HG02678 (cell line): ENCODE data around the gene MFN2.
"Not testable (repeated sequence)": the region's sequence is repeated elsewhere in the genome, so short reads cannot be mapped to it uniquely, and the experiment has no call there.

Experiments
- ATAC-seq: cut with Tn5 transposase; IDR thresholded peaks from one replicate; pipeline ENCODE4 v1.9.1; 2021; ENCODE audit warnings: mild to moderate bottlenecking, moderate library complexity; ENCODE audit not compliant: unreplicated experiment

Gene MFN2

DNA sequence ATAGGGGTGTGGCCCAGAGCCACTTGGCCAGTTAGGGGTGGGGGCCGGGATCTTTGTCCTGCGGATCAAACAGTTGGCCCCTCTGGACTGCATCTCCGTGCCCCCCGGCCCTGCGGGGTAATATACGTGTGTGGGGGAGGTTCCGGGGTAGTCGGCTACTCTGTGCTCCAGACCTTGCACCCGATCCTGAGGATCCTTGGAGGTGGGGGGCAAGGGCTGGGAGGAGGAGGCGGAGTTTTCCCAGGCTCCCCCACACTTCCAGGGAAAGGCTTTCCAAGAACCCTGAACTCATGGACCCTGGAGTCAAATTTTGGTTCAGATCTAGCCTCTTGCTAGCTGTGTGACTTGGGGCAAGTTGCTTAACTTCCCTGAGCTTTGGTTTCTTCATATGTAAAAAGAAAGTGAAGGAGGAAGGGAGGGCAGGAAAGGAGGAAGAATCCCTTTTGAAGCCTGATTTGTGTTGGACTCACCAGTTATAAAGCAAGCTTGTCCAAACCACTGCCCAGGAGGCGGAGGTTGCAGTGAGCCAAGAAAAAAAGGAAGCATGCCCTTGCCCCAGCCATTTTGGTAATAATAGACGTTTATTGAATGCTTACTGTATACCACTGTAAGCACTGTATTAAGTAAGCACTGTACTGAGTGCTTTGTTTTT lies 39.7 kb downstream of the MFN2 start:
- no peak for ATAC-seq

DNA sequence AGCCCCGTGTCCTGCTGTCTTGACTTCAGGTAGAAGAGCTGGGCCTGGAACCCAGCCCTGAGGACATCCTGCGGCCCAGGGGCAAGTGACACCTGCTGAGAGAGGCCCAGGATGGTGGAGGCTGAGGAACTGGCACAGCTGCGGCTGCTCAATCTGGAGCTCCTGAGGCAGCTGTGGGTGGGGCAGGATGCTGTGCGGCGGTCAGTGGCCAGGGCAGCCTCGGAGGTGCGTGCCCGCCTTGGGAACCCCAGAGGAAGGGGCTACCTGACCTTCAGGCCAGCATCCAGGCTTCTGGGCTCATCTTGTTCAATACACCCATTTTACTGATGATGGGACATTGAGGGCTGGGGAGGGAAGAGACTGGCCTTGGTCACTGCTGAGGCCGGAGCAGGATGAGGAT lies 41.4 kb downstream of the MFN2 start:
- no peak for ATAC-seq

DNA sequence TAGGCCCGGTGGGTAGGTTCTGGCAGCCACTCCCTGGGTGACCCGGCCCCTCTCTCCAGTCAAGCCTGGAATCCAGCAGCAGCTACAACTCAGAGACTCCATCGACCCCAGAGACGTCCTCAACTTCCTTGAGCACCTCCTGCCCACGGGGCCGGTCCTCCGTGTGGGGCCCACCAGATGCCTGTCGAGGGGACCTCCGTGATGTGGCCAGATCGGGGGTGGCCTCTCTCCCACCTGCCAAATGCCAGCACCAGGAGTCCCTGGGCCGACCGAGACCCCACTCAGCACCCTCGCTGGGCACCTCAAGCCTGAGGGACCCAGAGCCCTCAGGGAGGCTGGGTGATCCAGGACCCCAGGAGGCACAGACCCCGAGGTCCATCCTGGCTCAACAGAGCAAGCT lies 41.8 kb downstream of the MFN2 start:
- ATAC-seq, result no peak

DNA sequence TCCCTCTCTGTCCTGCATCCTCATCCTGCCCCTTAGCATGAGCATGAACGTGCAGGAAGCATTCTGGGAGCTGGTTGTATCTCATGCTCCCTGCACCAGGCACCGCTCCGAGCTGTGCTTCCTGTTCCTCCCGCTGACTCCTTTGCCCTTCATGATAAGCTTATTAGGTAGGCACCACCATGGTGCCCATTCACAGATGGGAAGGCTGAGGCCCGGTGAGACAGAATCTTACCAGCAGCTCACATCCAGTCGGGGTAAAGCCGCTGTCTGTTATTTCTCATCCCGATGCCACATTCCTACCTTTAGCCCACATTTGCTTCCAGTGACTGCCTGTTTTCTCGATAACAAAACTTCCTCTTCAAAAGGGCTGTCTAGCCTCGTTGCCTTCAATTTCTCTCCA lies 46.3 kb downstream of the MFN2 start:
- ATAC-seq, result no peak

DNA sequence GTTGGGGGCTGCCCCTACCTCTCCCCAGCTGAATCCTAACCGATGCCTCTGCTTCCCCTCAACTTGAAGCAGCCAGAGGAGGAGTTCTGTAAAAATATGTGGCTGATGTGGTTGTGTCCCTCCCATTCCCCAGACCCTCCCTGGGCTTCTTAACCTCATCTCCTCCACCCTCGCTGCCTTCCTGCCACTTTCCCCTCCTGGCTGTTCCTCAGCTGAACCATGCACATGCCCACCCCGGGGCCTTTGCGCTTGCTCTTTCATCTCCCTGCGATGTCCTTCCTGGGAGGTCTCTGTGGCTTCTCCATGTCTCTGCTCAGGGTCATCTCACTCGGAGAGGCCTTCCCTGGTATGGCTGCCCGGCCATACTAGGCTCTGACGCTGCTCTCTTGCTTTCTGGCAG lies 48.0 kb downstream of the MFN2 start:
- ATAC-seq, result no peak

DNA sequence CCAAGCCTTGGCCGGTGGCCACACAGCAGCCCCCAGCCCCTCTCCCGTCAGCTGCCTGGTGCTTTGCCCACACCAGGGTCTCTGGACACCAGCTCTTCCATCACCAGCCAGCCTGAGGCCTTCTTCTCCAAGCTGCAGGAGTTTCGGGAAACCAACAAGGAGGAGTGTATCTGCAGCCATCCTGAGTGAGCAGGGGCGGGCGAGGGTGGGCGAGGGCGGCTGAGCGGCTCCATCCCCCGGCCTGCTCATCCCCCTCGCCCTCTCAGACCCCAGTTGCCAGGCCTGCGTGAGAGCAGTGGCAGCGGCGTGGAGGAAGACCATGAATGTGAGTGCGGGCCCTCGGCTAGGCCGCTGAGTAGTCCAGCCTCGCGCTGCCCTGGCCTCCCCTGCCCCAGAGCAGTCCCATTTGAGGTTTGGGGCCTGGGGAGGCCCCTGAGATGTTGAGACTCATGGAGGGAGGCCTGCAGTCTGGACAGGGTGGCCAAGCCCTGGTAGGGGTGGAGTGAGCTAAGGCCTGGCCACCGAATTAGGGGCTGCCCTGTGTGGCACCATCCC lies 48.8 kb downstream of the MFN2 start:
- no peak for ATAC-seq

DNA sequence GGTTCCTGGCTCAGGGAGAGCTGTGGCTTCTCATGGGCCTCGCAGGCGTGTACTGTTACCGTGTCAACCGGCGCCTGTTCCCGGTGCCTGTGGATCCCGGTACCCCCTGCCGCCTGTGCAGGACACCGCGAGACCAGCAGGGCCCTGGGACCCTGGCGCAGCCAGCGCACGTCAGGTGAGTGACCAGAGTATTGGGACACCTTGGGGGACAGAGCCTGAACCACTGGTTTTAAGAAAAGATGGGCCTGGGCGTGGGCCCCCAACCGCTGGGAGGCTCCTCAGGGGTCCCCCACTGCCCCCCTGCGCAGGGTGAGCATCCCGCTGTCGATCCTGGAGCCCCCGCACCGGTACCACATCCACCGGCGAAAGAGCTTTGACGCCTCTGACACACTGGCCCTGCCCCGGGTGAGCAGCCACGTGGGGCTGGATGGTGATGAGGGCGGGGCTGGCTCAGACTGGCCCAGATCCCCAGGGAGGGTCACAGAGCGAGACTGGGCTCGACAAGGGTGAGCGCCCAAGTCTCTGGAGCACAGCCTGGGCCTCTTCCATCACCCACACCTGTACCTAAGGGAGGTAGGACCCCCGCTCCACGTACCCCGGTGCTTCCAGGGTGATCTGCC lies 49.6 kb downstream of the MFN2 start:
- ATAC-seq, result no peak

DNA sequence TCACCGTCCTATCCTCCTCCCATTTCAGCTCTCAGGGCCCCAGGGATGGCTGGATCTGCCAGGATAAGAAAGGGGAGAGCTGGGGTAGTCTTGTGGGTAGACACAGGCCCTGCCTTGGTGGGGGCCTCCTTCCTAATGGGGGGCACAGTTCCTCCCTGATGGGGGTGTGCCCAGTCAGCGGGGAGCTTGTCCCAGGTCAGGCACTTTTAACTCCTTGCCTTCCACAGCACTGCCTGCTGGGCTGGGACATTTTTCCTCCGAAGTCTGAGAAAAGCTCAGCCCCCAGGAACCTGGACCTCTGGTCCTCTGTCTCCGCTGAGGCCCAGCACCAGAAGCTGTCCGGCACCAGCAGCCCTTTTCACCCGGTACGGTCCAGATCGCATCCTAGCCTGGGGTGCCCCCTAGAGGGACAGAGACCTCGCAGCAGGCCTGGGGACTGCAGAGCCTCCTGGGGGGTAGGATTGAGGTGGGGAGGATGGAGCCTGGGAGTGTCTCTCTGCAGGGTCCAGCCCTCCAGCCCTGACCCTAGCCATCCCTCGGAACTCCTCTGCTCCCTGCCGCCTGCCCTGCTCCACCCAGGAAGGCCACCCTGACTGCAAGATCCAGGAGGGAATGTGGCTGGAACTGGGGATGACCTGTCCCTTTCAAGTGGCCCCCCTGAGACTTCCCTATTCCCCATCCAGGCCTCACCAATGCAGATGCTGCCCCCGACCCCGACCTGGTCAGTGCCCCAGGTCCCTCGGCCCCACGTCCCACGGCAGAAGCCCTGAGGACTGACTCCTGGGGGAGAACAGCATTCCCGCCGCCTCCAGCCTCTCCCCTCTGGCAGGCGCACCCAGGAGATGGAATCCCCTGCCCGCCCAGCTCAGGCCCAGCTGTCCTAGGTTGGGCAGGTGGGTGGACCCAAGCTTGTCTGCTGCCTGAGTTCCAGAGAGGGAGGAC lies 51.1 kb downstream of the MFN2 start:
- ATAC-seq, result no peak

DNA sequence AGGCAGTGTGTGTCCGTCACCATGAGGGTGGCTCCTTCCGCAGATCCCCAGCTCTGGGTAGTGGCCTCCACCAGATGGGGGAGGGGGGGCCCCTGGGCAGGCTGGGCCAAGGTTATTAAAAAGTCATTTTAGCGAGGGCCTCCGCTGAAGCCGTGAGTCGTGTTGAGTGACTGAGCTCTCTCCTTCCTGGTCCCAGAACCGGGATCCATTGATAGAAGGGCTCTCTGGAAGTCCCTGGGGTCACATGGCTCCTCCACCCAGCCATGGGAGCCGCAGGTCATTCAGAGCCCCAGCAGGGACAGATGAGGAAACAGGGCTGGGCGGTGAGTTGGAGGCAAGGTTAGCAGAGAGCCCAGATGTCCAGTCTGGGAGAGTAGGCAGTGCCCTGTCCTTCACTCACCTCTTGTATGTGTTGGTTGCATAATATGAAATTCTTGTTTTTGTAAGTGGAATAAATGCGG lies 51.9 kb downstream of the MFN2 start:
- ATAC-seq, result no peak

DNA sequence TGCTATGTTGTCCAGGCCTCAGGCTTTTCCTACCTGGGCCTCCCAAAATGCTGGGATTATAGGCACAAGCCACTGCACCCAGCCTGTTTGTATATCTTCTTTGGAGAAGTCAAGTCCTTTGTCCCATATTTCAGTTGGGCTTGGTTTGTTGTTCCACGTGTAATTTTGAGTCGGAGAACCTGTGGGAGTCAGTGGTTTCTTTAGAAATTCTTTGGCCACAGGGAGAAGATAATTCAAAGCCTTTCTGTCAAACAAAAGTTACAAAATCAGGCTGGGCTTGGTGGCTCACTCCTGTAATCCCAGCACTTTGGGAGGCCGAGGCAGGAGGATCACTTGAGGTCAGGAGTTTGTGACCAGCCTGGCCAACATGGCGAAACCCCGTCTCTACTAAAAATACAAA lies 53.2 kb downstream of the MFN2 start:
- ATAC-seq, result not testable (repeated sequence)

DNA sequence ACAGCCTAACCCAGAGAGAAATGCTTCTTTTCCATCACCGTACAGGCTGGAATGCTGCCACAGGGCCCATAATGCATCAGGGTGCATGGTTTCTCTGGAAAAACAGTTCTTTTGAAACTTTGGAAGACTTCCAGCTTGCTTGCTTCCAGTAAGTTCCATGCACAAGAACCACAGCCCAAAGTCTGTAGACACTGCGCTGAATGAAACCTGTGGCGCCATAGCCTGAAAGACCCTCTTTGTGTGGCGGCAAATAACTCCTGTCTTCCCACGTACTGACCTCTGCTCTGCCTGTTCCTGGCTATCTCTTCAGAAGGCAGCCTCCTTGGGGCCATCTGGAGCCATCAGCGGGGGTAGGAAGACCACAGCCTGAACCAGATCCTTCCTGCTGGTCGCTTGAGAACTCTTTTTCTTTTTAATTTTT lies 54.1 kb downstream of the MFN2 start:
- no peak for ATAC-seq

DNA sequence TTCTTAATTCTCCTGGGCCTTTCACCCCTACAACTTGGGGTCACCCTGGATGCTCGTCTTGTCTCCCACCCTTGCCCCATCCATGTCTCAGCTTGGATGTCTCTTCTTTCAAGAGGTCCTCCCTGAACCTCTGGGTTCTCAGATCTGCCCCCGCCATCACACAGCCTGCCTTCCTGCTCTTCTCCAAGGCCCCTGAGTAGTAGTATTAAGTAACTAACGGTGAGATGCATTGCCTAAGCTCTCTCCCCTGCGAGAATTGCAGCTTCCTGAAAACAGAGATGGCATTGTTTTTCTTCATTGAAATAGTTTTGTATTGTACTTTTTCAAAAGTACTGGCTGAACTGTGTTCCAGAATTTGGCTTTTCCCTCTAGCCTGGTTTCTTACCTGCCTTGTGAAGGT lies 55.1 kb downstream of the MFN2 start:
- no peak for ATAC-seq

DNA sequence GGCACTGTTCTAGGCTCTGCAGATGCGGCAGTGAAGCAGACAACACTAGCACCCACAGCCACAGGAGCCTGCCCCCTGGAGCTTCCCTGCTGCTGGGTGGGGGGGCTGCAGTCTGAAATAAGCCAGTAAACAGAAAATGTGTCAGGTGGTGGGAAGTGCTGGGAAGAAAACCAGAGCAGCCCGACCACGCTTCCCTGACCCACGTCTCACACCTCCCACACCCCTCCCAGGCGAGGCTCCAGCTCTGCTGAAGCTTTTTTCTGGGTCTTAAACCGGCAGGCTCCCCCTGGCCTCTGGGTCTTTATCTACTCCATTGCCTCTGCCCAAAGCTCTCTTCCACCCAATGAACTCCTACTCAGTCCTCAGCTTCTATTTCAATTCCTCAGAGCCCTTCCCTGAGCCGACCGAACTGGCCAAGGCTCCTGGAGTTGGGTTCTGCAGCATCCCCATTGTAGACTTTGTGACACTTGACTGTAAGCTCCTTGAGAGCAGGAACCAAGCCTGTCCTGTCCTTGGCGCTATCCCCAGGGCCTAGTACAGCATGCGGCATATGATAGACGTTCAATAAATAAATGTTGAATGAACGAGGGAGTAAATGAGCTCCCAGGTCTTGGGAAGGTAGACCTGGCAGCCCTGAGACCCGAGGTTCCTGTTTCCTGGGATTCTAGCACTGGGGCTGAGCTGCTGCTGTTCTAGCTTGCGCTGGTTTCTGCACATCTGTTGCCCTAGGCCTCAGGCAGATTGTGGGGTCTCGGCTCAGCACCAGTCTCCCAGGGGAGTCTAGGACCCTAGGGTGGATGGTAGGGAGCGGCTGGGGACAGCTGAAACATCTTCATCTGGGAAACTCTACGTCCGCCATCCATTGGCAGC lies 57.5 kb downstream of the MFN2 start:
- no peak for ATAC-seq

DNA sequence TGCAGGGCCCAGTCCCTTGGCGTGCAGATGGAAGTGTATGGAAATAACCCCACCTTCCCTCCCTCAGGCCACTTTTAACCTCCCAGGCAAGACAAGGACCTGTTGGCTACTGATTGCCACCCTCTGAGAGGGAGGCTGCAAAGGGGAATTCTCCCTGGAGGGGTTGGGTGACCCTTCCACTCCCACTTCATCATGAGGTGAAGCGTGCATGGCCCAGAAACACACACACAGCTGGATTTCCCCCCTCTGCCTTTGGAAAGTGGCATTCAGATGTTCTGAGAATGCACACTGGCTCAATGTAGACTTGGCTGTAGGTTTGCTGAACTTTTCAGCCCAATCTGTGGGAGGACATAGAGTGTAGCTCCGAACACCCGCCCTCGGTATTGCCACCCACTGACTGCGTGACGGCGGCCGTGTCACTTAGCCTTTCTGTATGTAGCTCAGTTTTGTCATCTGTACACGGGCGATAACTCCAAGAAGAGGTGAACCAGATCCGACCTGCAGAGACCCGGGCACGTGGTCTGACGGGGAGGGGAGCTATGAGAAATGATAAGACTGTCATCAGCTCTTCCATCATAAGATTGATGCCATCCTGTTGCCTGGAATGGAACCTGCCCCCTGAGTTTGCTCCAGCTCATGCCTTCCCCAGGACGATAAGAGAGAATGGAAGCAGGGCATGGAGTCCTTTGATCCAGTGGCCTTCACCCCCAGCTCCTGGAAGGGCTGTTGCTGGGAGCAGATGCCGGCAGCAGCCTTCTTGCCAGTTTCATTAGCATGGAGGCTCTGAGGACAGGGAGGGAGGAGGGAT lies 58.3 kb downstream of the MFN2 start:
- ATAC-seq, result no peak

DNA sequence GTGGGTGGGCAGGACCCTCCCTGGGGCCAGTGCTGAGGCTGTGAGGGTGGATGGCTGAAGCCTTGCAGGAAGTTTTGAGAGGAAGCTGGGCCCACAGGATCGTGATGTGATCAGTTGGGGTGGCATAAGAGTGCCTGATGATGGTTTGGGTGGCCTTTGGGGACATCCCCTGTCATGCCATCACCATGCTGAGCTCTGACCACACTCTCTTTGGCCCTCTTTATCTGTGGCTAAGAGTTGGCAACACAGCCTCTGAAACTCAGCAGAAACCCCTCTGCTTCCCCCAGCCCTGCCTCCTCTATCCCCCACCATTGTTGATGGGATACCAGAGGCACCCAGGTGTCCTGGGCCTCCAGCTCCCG lies 58.9 kb downstream of the MFN2 start:
- ATAC-seq, result no peak

DNA sequence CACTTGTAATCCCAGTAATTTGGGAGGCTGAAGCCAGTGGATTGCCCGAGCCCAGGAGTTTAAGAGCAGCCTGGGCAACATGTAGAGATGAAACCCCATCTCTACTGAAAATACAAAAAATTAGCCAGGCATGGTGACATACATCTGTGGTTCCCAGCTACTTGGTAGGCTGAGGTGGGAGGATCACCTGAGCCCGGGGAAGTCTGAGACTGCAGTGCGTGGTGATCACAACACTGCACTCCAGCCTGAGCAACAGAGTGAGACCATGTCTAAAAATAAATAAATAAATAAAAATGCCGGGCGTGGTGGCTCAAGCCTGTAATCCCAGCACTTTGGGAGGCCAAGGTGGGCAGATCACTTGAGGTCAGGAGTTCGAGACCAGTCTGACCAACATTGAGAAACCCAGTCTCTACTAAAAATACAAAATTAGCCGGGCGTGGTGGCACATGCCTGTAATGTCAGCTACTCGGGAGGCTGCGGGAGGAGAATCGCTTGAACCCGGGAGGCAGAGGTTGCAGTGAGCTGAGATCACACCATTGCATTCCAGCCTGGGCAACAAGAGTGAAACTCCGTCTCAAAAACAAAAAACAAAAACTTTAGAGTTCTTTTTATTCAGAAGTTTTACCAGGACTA lies 59.7 kb downstream of the MFN2 start:
- peak; percentile 42 for ATAC-seq

DNA sequence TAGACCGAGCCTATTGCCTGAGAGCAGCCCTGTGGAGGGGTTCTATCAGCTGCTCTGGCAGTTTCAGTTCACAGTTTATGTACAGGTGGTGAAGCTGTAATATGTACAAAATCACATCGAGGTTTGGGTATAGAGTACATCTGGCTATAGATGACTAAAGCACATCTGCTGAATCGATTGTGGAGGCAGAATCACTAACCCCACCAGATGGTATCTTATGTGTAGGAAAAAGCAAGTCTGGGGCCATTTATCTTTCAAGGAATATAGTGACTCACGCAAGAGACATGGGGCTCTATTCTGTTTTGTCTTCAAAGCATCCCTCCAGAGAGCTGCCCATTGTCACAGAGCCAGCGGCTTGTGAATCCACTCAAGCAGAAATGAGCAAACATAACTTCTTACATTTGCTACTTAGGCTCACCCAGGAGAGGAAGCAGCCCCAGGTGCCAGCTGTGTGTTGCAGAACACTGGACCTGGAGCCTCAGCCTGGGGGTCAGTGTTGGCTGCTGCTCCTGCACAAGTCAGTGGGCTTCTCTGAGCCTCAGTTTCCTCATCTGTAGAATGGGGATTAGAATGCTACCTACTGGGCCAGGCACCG lies 60.3 kb downstream of the MFN2 start:
- peak; percentile 76 for ATAC-seq

DNA sequence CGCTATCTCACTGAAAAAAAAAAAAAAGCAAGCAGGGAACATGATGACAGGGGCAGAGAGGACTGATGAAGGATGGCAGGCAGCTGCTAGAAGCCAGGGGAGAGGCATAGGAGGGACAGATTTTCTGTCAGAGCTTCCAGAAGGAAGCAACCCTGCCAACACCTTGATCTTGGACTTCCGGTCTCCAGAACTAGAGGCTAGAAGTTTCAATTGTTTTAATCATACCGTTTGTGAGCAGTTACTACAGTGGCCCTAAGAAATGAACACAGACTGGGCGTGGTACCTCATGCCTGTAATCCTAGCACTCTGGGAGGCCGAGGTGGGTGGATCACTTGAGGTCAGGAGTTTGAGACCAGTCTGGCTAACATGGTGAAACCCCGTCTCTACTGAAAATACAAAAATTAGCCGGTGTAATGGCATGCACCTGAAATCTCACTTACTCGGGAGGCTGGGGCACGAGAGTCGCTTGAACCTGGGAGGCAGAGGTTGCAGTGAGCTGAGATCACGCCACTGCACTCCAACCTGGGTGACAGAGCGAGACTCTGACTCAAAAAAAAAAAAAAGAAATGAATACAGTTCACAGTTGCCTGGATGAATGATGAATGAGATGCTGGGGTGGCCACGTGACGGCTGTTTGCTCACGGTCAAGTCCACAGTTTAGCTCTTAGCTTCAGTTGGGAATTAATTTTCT lies 64.1 kb downstream of the MFN2 start:
- ATAC-seq, result not testable (repeated sequence)
